A673 (cell line): Measurements from ENCODE around the gene NMT1.

Experiments used
- CTCF ChIP-seq: fragments of 300-800, 200-600 bp; sonication (generic); conservative IDR thresholded peaks from 2 replicates; pipeline ENCODE4 v1.5.1; 2017; ENCODE audit warnings: low read depth, mild to moderate bottlenecking, antibody characterized with exemption, low read length, moderate library complexity, mixed read lengths
- EZH2 ChIP-seq: fragments of 200-600 bp; sonication (generic); IDR thresholded peaks from 2 replicates; pipeline ENCODE4 v1.6.1; 2017; ENCODE audit warnings: borderline replicate concordance, low read depth, mild to moderate bottlenecking, mixed read lengths, antibody characterized with exemption, low read length; ENCODE audit not compliant: poor library complexity, severe bottlenecking

- TF ChIP-seq CTCF (no peak), EZH2 (no peak)
Measured at GRCh38 chr17:45101546-45101882, 40.4 kb downstream of the NMT1 start.
